C4-2B (cell line): Measurements from ENCODE around the gene LHX8.

Experiments
- H3K27ac ChIP-seq: fragments of 450-650 bp; 2 replicates; pipeline ENCODE4 v1.5.1; 2017
- CTCF ChIP-seq: fragments of 450-650 bp; conservative IDR thresholded peaks from 2 replicates; pipeline ENCODE4 v1.5.1; 2017; ENCODE audit warnings: mild to moderate bottlenecking
- ZFX ChIP-seq: fragments of 450-650 bp; IDR thresholded peaks from 2 replicates; pipeline ENCODE4 v1.6.1; 2017

The LHX8 gene

GRCh38 chr1:75202751-75203150 is 68.6 kb downstream of the LHX8 start:
- no peak for TF ChIP-seq CTCF
- TF ChIP-seq ZFX = no peak
- H3K27ac ChIP-seq = no peak overlapping the region

- TF ChIP-seq CTCF (peak; percentile 91), ZFX (no peak)
- no peak overlapping the region for H3K27ac ChIP-seq
Observed at GRCh38 chr1:75203415-75204277, 69.5 kb downstream of the LHX8 start.

GRCh38 chr1:75208862-75209261 is 74.7 kb downstream of the LHX8 start:
- no peak overlapping the region for H3K27ac ChIP-seq
- TF ChIP-seq CTCF = no peak
- TF ChIP-seq ZFX = no peak
